DND-41 (cell line): ENCODE data around the gene TFAP2E.
"Not testable (repeated sequence)": the region's sequence is repeated elsewhere in the genome, so short reads cannot be mapped to it uniquely, and the experiment has no call there.

Experiments
- ATAC-seq: fragments of 200-7000 bp; cut with Tn5 transposase; 3 replicates; pipeline ENCODE4 v1.9.1; 2021; ENCODE audit warnings: low read depth; ENCODE audit not compliant: insufficient read depth
- DNase-seq: peaks from one replicate; pipeline ENCODE4 v3.0.0-alpha.2; 2020
- H2AFZ ChIP-seq: 2 replicates; pipeline ENCODE4 v1.6.0; 2012; ENCODE audit warnings: low read depth, low read length
- H3K27ac ChIP-seq: 2 replicates; pipeline ENCODE4 v1.5.1; 2012; ENCODE audit warnings: low read length, inconsistent platforms
- H3K27me3 ChIP-seq: fragments of 200-600 bp; sonication (generic); 2 replicates; pipeline ENCODE4 v1.6.0; 2012; ENCODE audit warnings: low read length, mild to moderate bottlenecking, inconsistent platforms; ENCODE audit not compliant: insufficient read depth, poor library complexity
- H3K36me3 ChIP-seq: 2 replicates; pipeline ENCODE4 v1.5.1; 2012; ENCODE audit warnings: low read length, inconsistent platforms; ENCODE audit not compliant: insufficient read depth
- H3K4me1 ChIP-seq: 2 replicates; pipeline ENCODE4 v1.5.1; 2012; ENCODE audit warnings: mild to moderate bottlenecking, low read length; ENCODE audit not compliant: insufficient read depth
- H3K4me2 ChIP-seq: 2 replicates; pipeline ENCODE4 v1.6.0; 2012; ENCODE audit warnings: mild to moderate bottlenecking, moderate library complexity, low read length, inconsistent platforms; ENCODE audit not compliant: insufficient read depth
- H3K4me3 ChIP-seq, 2 experiments: fragments of 200-600 bp in 1 of 2; shearing (Covaris generic) in 1 of 2; 2 replicates each; pipeline ENCODE4 v1.5.1; 2012 to 2016; ENCODE audit warnings: inconsistent platforms in 2 of 2, low read length in 2 of 2, mild to moderate bottlenecking in 2 of 2, low read depth in 1 of 2, moderate library complexity in 1 of 2
- H3K79me2 ChIP-seq: 2 replicates; pipeline ENCODE4 v1.6.0; 2012; ENCODE audit warnings: low read length, inconsistent platforms; ENCODE audit not compliant: insufficient read depth
- H3K9ac ChIP-seq: 2 replicates; pipeline ENCODE4 v1.6.0; 2012; ENCODE audit warnings: low read depth, mild to moderate bottlenecking, inconsistent platforms, low read length, moderate library complexity
- H3K9me3 ChIP-seq: 2 replicates; pipeline ENCODE4 v1.5.1; 2012; ENCODE audit warnings: low read length, moderate library complexity, mild to moderate bottlenecking, inconsistent platforms; ENCODE audit not compliant: insufficient read depth, severe bottlenecking
- H4K20me1 ChIP-seq: 2 replicates; pipeline ENCODE4 v1.6.0; 2012; ENCODE audit warnings: low read length; ENCODE audit not compliant: insufficient read depth
- CTCF ChIP-seq: IDR thresholded peaks from 2 replicates; pipeline ENCODE4 v1.5.1; 2012; ENCODE audit warnings: borderline replicate concordance, low read length, moderate library complexity, mild to moderate bottlenecking; ENCODE audit not compliant: poor library complexity, severe bottlenecking; ENCODE audit errors: extremely low read depth
- EZH2 ChIP-seq: IDR thresholded peaks from 3 replicates; pipeline ENCODE4 v1.6.1; 2012; ENCODE audit warnings: borderline replicate concordance, low read depth, mild to moderate bottlenecking, moderate library complexity, low read length, inconsistent platforms; ENCODE audit not compliant: severe bottlenecking

The TFAP2E gene

GRCh38 chr1:35585281-35585680 lies 12.2 kb downstream of the TFAP2E start:
- Histone ChIP-seq H4K20me1 (no peaks in the 10 kb centered on the region), H2AFZ (no peak overlapping the region), H3K9me3 (no peaks in the 10 kb centered on the region), H3K36me3 (no peaks in the 10 kb centered on the region), H3K9ac (no peak overlapping the region), H3K4me1 (no peaks in the 10 kb centered on the region), H3K27ac (no peak overlapping the region), H3K27me3 (no peaks in the 10 kb centered on the region), H3K4me2 (no peak overlapping the region), H3K79me2 (no peaks in the 10 kb centered on the region), H3K4me3 (no peak overlapping the region)
- ATAC-seq = no peak
- TF ChIP-seq CTCF (no peak), EZH2 (no peak)
- DNase-seq = no peak

GRCh38 chr1:35585805-35586204 lies 12.7 kb downstream of the TFAP2E start:
- not testable (repeated sequence) for H3K9me3 ChIP-seq, H3K36me3 ChIP-seq, H3K4me1 ChIP-seq, ATAC-seq, H2AFZ ChIP-seq, DNase-seq, H3K4me2 ChIP-seq, H3K27me3 ChIP-seq, H3K79me2 ChIP-seq, H3K9ac ChIP-seq, H4K20me1 ChIP-seq, H3K4me3 ChIP-seq, H3K27ac ChIP-seq

DNA sequence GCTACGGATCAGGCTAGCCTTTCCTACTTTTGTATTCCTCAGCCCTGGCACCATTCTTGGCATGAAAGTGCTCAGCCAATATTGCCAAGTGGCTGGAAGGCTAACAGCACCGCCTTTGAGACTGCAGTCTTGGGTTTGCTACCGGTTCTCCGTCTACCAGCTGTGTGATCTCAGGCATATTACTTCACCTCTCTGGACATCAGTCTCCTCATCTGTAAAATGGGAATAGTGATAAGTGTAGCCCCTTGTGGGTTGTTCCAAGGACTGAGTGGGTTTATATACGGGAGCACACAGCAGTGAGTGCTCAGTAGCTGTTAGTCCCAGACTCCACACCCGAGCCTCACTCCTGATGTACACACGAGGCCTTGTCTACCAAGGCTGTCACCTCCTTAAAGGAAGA lies 13.7 kb downstream of the TFAP2E start:
- H3K4me2 ChIP-seq = no peak overlapping the region
- no peak for TF ChIP-seq CTCF
- TF ChIP-seq EZH2 = no peak
- no peak overlapping the region for H3K9ac ChIP-seq
- H3K9me3 ChIP-seq = no peaks in the 10 kb centered on the region
- H3K4me3 ChIP-seq = no peak overlapping the region
- no peak overlapping the region for H3K27ac ChIP-seq
- peaks cover 9% of the 10 kb centered on the region for H3K36me3 ChIP-seq
- no peaks in the 10 kb centered on the region for H3K27me3 ChIP-seq
- H3K79me2 ChIP-seq = no peaks in the 10 kb centered on the region
- no peak overlapping the region for H2AFZ ChIP-seq
- ATAC-seq (no peak), DNase-seq (no peak)
- H3K4me1 ChIP-seq = no peaks in the 10 kb centered on the region
- H4K20me1 ChIP-seq = no peaks in the 10 kb centered on the region

DNA sequence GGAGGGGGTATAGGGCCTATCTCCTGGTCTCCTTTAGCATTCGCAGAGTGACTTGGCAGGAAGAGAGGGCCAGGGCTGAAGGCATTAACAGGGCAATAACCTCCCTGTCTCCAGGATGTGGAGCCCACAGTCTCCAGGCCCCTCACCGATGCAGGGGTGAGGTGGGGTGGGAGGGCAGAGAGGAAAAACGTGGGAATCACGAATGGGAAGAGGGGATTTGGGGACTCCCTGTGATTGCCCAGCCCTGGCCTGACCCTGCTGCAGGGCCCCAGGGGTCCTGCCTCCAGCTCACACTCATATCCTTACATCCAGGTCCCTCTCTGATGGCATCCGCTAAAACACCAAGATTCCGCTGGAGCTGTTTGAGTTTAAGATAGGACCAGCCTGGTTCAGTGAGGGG lies 14.6 kb downstream of the TFAP2E start:
- ATAC-seq (no peak), DNase-seq (no peak)
- no peaks in the 10 kb centered on the region for H3K79me2 ChIP-seq
- H4K20me1 ChIP-seq = no peaks in the 10 kb centered on the region
- no peak overlapping the region for H3K4me3 ChIP-seq
- H3K9ac ChIP-seq = no peak overlapping the region
- no peak overlapping the region for H3K4me2 ChIP-seq
- H3K4me1 ChIP-seq = peaks cover 2% of the 10 kb centered on the region; the same call in 1 of the 2 replicates
- H3K27me3 ChIP-seq = no peaks in the 10 kb centered on the region
- H3K27ac ChIP-seq = no peak overlapping the region
- peaks cover 9% of the 10 kb centered on the region for H3K36me3 ChIP-seq
- H2AFZ ChIP-seq = no peak overlapping the region
- no peaks in the 10 kb centered on the region for H3K9me3 ChIP-seq
- TF ChIP-seq EZH2 (no peak), CTCF (no peak)
